Activated CD4-positive, alpha-beta T cell treated with anti-CD3 and anti-CD28 coated beads, Interleukin-10, Interleukin-2, amounts not matched to agents 100 ng/mL and 50 ng/mL, durations not matched to agents 16 hours and 8 hours (primary cell): Measurements from ENCODE around the gene PVRIG.
"Not testable (repeated sequence)": the region's sequence is repeated elsewhere in the genome, so short reads cannot be mapped to it uniquely, and the experiment has no call there.

Experiments used
- DNase-seq: peaks from one replicate; pipeline ENCODE4 v3.0.0-alpha.2; 2020

PVRIG gene

GRCh38 chr7:100243385-100243784 lies 23.6 kb downstream of the PVRIG start:
- DNase-seq = peak; percentile 87

- not testable (repeated sequence) for DNase-seq
Measured at GRCh38 chr7:100244988-100245605, 25.3 kb downstream of the PVRIG start.

DNA sequence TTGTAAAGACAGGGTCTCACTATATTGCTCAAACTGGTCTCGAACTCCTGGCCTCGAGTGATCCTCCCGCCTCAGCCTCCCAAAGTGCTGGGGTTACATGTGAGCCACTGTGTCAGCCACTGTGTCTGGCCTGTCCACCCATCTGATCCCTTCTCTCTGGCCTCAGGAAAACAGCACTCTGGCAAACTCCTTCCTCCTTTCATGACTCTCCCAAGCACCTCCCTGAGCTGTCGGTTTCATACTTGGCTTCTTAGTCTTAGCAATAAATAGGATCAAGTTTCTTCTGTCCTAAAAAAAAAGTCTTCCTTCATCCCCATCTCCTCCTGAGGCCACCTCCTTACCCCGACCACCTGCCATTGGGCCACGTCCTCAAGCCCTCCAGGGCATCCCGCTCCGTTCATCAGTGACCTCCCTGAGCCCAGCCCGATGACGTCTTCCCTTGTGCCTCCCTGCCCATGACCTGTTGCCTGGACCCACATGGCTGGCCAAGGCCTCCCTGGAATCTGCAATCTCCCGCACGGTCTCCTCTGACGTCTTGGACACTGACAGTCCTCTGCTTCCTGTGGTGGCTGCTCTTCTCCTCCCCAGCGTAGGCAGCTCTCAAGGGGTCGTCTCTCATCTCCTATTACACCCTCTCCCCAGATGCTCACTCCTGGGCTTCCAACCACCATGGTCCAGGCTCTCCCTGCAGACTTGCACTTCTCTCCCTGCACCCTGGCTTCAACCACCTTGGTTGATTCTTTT lies 26.5 kb downstream of the PVRIG start:
- not testable (repeated sequence) for DNase-seq

GRCh38 chr7:100246865-100247137 lies 27.1 kb downstream of the PVRIG start:
- not testable (repeated sequence) for DNase-seq

DNA sequence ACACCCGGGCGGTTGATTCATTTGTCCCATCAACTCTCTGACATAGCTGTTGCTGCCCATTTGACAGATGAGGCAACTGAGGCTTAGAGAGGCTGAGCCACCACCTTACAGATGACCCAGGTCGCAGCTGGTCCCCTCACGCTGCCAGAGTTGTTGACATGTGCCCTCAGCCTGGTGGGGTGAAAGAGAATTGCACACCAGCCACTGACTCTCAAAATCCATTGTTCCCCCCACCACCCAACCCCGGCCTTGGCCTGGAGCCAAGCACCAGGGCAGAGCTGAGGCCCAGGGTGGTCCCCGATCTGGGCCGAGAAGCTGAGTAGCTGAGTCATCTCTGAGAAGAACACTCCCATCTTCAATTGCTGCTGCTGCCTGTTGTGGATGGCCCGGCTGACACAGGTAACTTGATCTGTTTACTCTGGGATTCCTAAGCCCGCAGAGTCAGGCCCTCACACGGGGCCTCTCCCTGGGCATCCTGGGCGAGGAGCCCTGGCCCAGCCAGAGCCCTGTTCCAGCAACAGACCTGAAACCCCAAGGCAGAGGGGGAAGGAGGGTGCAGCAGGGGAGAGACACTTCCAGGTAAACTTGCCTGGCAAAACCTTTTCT lies 27.5 kb downstream of the PVRIG start:
- DNase-seq = no peak

DNA sequence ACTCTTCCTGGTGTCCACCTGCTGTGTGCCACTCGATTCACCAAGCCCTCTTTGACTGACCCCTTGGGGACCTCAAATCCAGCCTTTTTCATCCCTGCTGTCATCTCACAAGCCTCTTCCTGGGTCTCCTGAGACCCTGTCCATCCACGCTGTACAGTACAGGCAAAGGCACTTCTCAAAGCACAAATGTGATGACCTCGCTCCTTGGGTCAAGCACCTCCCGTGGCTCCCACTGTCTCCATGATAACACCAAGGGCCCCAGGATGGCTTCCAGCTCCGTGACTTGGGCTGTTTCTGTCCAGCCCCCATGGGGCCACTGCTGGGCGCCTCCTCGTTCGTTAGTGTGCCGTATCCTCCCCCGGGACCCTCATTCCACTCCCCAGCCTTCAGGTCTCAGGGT lies 28.7 kb downstream of the PVRIG start:
- no peak for DNase-seq

GRCh38 chr7:100257017-100257416 lies 37.3 kb downstream of the PVRIG start:
- no peak for DNase-seq

DNA sequence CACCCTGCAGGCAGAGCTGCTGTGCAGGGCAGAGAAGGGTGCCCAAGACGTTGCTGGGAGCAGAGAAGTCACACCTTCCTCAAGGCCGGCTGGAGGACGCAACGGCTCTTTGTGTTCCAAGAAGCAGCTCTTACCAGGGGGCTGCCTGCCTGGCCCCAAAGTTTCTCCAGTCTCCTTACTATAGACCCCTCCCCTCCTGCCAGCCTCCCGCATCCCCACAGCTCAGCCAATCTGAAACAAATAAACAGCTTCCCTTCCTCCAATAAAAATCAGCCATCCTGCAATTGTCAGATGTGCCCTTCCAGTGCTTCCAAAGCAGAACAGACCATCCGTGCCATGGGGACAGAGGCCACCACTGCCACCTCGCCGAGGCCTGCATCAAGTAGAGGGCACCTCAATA lies 40.2 kb downstream of the PVRIG start:
- not testable (repeated sequence) for DNase-seq

GRCh38 chr7:100262896-100263295 lies 43.1 kb downstream of the PVRIG start:
- not testable (repeated sequence) for DNase-seq

GRCh38 chr7:100264223-100264622 lies 44.5 kb downstream of the PVRIG start:
- DNase-seq = not testable (repeated sequence)

DNA sequence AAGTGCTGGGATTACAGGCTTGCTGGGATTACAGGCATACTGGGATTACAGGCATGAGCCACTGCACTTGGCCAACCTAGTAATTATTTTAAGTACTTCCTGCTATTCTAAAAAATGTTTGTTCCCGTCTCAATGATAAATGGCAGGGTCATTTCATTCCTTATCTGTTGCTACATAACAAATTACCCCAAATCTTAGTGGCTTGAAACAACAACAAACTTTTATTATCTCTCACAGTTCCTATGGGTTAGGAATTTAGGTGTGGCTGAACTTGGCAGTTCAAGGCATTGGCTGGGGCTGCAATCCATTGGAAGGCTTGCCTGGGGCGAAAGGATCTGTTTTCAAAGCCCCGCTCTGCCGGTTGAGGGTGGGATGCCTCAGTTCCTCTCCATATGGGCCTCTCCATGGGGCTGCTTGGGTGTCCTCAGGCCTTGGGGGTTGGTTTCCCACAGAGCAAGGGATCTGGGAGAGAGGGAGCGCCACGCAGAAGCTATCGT lies 45.0 kb downstream of the PVRIG start:
- not testable (repeated sequence) for DNase-seq

DNA sequence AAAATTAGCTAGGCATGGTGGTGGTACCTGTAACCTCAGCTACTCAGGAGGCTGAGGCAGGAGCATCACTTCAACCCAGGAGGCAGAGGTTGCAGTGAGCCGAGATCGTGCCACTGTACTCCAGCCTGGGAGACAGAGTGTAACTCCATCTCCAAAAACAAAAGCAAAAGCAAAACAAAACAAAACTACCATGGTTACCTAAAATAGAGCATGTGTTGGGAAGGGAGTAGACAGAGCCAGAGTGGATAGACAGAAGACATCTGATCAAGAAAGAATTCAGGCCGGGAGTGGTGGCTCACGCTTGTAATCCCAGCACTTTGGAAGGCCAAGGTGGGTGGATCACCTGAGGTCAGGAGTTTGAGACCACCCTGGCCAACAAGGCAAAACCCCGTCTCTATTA lies 46.1 kb downstream of the PVRIG start:
- not testable (repeated sequence) for DNase-seq

GRCh38 chr7:100266576-100267354 lies 47.0 kb downstream of the PVRIG start:
- DNase-seq = no peak

DNA sequence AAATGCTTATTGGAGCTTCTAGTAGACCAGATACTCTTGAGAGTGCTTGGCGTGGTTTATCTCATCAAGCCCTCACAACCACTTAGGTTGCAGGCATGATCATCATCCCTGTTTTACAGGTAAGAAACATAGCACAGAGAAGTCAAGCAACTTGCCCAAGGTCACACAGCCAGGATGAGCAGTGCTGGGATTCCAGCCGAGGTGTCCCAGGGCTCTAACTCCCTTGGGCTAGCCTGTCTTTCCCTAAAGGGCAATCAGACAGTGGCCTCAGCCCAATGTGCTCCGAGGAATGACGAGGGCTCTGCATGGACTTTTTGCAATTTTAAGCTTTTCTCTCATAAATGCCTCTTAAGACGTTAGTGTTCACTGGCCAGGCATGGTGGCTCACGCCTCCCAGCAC lies 47.9 kb downstream of the PVRIG start:
- DNase-seq = no peak

DNA sequence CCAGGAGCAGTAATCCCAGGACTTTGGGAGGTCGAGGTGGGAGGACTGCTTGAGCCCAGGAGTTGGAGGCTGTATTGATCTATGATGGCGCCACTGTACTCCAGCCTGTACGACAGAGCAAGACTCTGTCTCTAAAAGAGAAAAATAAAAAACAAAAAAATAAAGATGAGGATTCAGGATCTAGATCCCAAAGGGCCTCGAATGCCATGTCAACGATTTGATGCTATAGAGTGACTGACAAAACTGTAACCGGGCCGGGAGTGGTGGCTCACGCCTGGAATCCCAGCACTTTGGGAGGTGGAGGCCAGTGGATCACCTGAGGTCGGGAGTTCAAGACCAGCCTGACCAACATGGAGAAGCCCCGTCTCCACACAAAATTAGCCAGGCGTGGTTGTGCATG lies 49.1 kb downstream of the PVRIG start:
- DNase-seq = not testable (repeated sequence)

- DNase-seq = not testable (repeated sequence)
Measured at GRCh38 chr7:100269306-100270045, 49.7 kb downstream of the PVRIG start.

DNA sequence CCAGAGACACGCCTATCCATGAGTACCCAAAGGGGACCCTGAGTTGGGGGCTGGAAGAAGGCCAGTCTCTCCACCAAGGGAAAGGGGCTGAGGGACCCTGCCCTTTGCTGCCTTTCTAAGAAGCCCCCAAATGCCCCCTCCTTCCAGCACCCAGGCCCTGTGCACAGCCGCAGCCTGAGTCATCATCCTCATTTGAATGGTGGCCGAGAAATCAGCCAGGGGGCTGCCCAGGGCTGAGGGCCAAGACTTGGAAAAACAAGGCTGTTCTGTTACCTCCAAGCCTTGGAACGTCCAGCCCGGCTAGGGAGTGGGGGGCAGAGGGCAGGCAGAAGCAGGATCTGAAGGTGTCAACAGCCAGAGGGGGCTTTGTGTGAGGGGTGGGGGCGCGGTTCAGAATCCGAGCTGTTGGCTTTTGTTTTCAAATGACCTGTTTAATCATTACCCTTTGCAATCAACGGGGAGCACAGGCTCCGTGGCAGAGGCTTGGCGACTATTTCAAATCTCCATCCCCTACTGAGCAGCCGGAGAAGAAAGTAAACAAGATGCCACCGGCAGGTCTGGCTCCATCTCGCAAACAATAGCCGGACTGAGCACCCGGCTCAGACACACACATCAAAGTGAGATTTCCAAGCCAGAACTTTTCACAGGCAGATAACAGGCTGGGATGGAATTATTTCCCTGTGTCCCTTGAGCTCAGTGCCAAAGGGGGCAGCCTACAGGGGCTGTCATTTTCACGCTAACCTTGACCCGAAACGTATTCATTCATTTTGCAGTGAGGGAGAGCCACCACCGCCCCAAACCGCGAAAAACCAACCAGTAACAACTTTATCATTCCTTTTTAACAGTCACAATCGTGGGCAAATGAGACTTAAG lies 50.5 kb downstream of the PVRIG start:
- not testable (repeated sequence) for DNase-seq
